A549 (cell line): ENCODE results near the gene TBC1D20. TPM values are rescaled to one million over a fixed set of nuclear protein-coding genes. Genes with fewer than 3 reads are reported as not detected.
A peak's percentile ranks its signal among the peaks of the same experiment; 100 is the strongest.

Source experiments
- ATAC-seq, 2 experiments: fragments of 200-7000 bp in 1 of 2; fragments of >200 bp in 1 of 2; cut with Nextera tagmentation in 1 of 2; cut with Tn5 transposase in 1 of 2; 3 replicates each; pipeline versions ENCODE4 v1.8.0 to v1.9.1; 2018 to 2020; ENCODE audit warnings: mild to moderate bottlenecking in 1 of 2, moderate library complexity in 1 of 2
- CTCF ChIA-PET: fragments of 300-600 bp; sonication (Branson Sonifier 250); formaldehyde crosslinking; extraction: SDS; loops from one replicate; lab custom pipeline; 2021; ENCODE audit warnings: antibody characterized with exemption, inconsistent platforms; lab: Yijun Ruan, JAX
- POLR2A ChIA-PET: fragments of 350-600 bp; formaldehyde crosslinking; extraction: SDS; loops from one replicate; lab custom pipeline; 2021; ENCODE audit warnings: antibody characterized with exemption, inconsistent platforms; lab: Yijun Ruan, JAX
- DNase-seq, 2 experiments: peaks; one replicate each; pipeline versions ENCODE4 v3.0.0 to v3.0.0-alpha.2; 2011 to 2016; ENCODE audit warnings: low read depth in 1 of 2, low spot score in 1 of 2
- FAIRE-seq: peaks from 2 replicates; lab custom pipeline; 2011; peaks lifted over from hg19 to GRCh38; lab: Jason Lieb, UNC
- H3K27ac ChIP-seq, 2 experiments: fragments of >200 bp; sonication (Bioruptor Twin); formaldehyde crosslinking; 3 replicates each; pipeline ENCODE4 v1.5.1; 2016 to 2017
- H3K4me1 ChIP-seq: fragments of >200 bp; sonication (Bioruptor Twin); formaldehyde crosslinking; 3 replicates; pipeline ENCODE4 v1.6.1; 2016
- H3K4me2 ChIP-seq: fragments of >200 bp; sonication (Bioruptor Twin); formaldehyde crosslinking; 3 replicates; pipeline ENCODE4 v1.6.1; 2016
- H3K4me3 ChIP-seq: fragments of >200 bp; sonication (Bioruptor Twin); formaldehyde crosslinking; 3 replicates; pipeline ENCODE4 v1.5.1; 2016
- H3K9me3 ChIP-seq: fragments of >200 bp; sonication (Bioruptor Twin); formaldehyde crosslinking; 3 replicates; pipeline ENCODE4 v1.6.1; 2016
- CEBPB ChIP-seq, 2 experiments: fragments of >200 bp in 1 of 2; sonication (Bioruptor Twin) in 1 of 2; formaldehyde crosslinking in 1 of 2; IDR thresholded peaks; 2 replicates each; pipeline ENCODE4 v1.6.1; 2012 to 2016
- E2F6 ChIP-seq: IDR thresholded peaks from 2 replicates; pipeline ENCODE4 v1.6.1; 2012; ENCODE audit warnings: low read depth, borderline replicate concordance
- EHF ChIP-seq: fragments of 250-450 bp; sonication (Bioruptor Pico); IDR thresholded peaks from 2 replicates; pipeline ENCODE4 v1.5.0; 2020; ENCODE audit warnings: mild to moderate bottlenecking
- ESRRA ChIP-seq: fragments of 150-350 bp; IDR thresholded peaks from 2 replicates; pipeline ENCODE4 v1.6.1; 2014; ENCODE audit warnings: mild to moderate bottlenecking, low read length, borderline replicate concordance
- FOXS1 ChIP-seq: fragments of 250-450 bp; sonication (Bioruptor Pico); IDR thresholded peaks from 2 replicates; pipeline ENCODE4 v1.5.0; 2020; ENCODE audit warnings: mild to moderate bottlenecking, moderate library complexity
- GATA3 ChIP-seq: IDR thresholded peaks from 2 replicates; pipeline ENCODE4 v1.6.1; 2012; ENCODE audit warnings: borderline replicate concordance
- HDAC2 ChIP-seq: fragments of 200-600 bp; sonication (generic); IDR thresholded peaks from 2 replicates; pipeline ENCODE4 v1.6.1; 2016
- JUNB ChIP-seq: fragments of >200 bp; sonication (Bioruptor Twin); formaldehyde crosslinking; IDR thresholded peaks from 2 replicates; pipeline ENCODE4 v1.6.1; 2016
- MAFK ChIP-seq: fragments of 450-650 bp; IDR thresholded peaks from 2 replicates; pipeline ENCODE4 v1.6.1; 2014; ENCODE audit not compliant: partially characterized antibody
- MAX ChIP-seq: IDR thresholded peaks from 2 replicates; pipeline ENCODE4 v1.6.1; 2012
- NR3C1 ChIP-seq: fragments of >200 bp; sonication (Bioruptor Twin); formaldehyde crosslinking; IDR thresholded peaks from 3 replicates; pipeline ENCODE4 v1.6.1; 2017
- PHF8 ChIP-seq: fragments of 200-600 bp; sonication (generic); IDR thresholded peaks from 2 replicates; pipeline ENCODE4 v1.6.1; 2016; ENCODE audit warnings: low read depth, mild to moderate bottlenecking, antibody characterized with exemption, moderate library complexity, borderline replicate concordance
- POLR2A ChIP-seq: IDR thresholded peaks from 2 replicates; pipeline ENCODE4 v1.6.1; 2012; ENCODE audit warnings: mild to moderate bottlenecking, low read length
- RAD21 ChIP-seq, 2 experiments: fragments of >200 bp in 1 of 2; sonication (Bioruptor Twin) in 1 of 2; formaldehyde crosslinking in 1 of 2; IDR thresholded peaks in 1 of 2; conservative IDR thresholded peaks in 1 of 2; 2 replicates in 1 of 2; 3 replicates in 1 of 2; pipeline ENCODE4 v1.6.1; 2012 to 2018; ENCODE audit warnings: inconsistent platforms in 1 of 2
- SMC3 ChIP-seq: fragments of >200 bp; sonication (Bioruptor Twin); formaldehyde crosslinking; IDR thresholded peaks from 3 replicates; pipeline ENCODE4 v1.6.1; 2018; ENCODE audit warnings: inconsistent platforms
- TFCP2L1 ChIP-seq: fragments of 250-450 bp; sonication (Bioruptor Pico); IDR thresholded peaks from 2 replicates; pipeline ENCODE4 v1.5.0; 2021; ENCODE audit warnings: mild to moderate bottlenecking
- TP53 ChIP-seq: fragments of 250-450 bp; sonication (Bioruptor Pico); IDR thresholded peaks from 2 replicates; pipeline ENCODE4 v1.5.0; 2021; ENCODE audit warnings: mild to moderate bottlenecking, moderate library complexity
- ZNF302 ChIP-seq: fragments of 250-450 bp; sonication (Bioruptor Pico); IDR thresholded peaks from 2 replicates; pipeline ENCODE4 v1.9.0; 2021; ENCODE audit warnings: inconsistent platforms, mild to moderate bottlenecking, moderate library complexity
- WGBS: methylation state at CpG from one replicate; pipeline ENCODE4 v1.1.6; 2017; ENCODE audit errors: missing lambda C conversion rate; 5-methylcytosine and 5-hydroxymethylcytosine counted together
- polyA plus RNA-seq, 4 experiments: library from polyadenylated mRNA; depleted of rRNA in 3 of 4; stranded (reverse); fragments of >200 nt; fragmentation: RNase III in 1 of 4; extraction: RNeasy Plus Mini Kit Qiagen cat#74134 plus additional on column Dnase treatment in 1 of 4; gene quantifications; 2 replicates in 3 of 4; 3 replicates in 1 of 4; pipeline ENCODE4 v1.2.3, GENCODE V29; 2011 to 2017
- TF ChIP-seq, protein P1 (sequence below): fragments of 200-600 bp; sonication (generic); IDR thresholded peaks from 2 replicates; pipeline ENCODE4 v1.6.1; 2016; ENCODE audit warnings: antibody characterized with exemption, mild to moderate bottlenecking, moderate library complexity

TBC1D20 gene
- polyA plus RNA-seq, 2 of the 4 experiments (the other 2 are of a cell fraction) = 28.0 to 43.4 TPM

- no peak for TF ChIP-seq TFCP2L1 (CRISPR knock-in tag)
- no peak for TF ChIP-seq JUNB
- no peak for TF ChIP-seq NR3C1
- no peak for TF ChIP-seq TP53 (CRISPR knock-in tag)
- no peak for TF ChIP-seq POLR2A
- TF ChIP-seq RAD21 (conservative IDR thresholded peaks at IDR 0.05 in 1 of 2, IDR thresholded peaks at IDR 0.05 in 1 of 2) = no peak
- TF ChIP-seq, all 56 proteins: peak for 0
These were observed 10.0 kb upstream of the TBC1D20 start (continued) for GRCh38 chr20:472137-472846.

- no peak for TF ChIP-seq ZNF302 (CRISPR knock-in tag)
- TF ChIP-seq TFCP2L1 (CRISPR knock-in tag) = no peak
- no peak for TF ChIP-seq FOXS1 (CRISPR knock-in tag)
- TF ChIP-seq SMC3 = no peak
- TF ChIP-seq JUNB = no peak
- WGBS = 68% methylated on average over 8 of the region's 8 CpGs
- H3K27ac ChIP-seq = no peak overlapping the region
- H3K9me3 ChIP-seq = peaks cover 5% of the 10 kb centered on the region; the same call in 2 of the 3 replicates
- ATAC-seq = no peak
- no peak for DNase-seq
- ChIA-PET POLR2A (no interaction called here), CTCF (interaction anchor here (0.9 to 4.8 kb wide), 7 partner anchors 9 to 125 kb away, joined by 3 to 18 read pairs (median 4); no protein-coding TSS in a partner anchor)
- FAIRE-seq = no peak
- H3K4me1 ChIP-seq = no peaks in the 10 kb centered on the region
- H3K4me2 ChIP-seq = no peak overlapping the region
- no peak overlapping the region for H3K4me3 ChIP-seq
These were observed 7.6 kb upstream of the TBC1D20 start for GRCh38 chr20:469746-470490.

- FAIRE-seq = no peak
- CTCF ChIA-PET = interaction anchor here (2.1 to 5.6 kb wide), 4 partner anchors 9 to 114 kb away, joined by 7 to 40 read pairs (median 11); no protein-coding TSS in a partner anchor
- no peak for DNase-seq
- POLR2A ChIA-PET = no interaction called here
- TF ChIP-seq HDAC2 = no peak
- TF ChIP-seq NR3C1 = no peak
- no peak for TF ChIP-seq ESRRA
- no peak for TF ChIP-seq FOXS1 (CRISPR knock-in tag)
- TF ChIP-seq, protein P1, sequence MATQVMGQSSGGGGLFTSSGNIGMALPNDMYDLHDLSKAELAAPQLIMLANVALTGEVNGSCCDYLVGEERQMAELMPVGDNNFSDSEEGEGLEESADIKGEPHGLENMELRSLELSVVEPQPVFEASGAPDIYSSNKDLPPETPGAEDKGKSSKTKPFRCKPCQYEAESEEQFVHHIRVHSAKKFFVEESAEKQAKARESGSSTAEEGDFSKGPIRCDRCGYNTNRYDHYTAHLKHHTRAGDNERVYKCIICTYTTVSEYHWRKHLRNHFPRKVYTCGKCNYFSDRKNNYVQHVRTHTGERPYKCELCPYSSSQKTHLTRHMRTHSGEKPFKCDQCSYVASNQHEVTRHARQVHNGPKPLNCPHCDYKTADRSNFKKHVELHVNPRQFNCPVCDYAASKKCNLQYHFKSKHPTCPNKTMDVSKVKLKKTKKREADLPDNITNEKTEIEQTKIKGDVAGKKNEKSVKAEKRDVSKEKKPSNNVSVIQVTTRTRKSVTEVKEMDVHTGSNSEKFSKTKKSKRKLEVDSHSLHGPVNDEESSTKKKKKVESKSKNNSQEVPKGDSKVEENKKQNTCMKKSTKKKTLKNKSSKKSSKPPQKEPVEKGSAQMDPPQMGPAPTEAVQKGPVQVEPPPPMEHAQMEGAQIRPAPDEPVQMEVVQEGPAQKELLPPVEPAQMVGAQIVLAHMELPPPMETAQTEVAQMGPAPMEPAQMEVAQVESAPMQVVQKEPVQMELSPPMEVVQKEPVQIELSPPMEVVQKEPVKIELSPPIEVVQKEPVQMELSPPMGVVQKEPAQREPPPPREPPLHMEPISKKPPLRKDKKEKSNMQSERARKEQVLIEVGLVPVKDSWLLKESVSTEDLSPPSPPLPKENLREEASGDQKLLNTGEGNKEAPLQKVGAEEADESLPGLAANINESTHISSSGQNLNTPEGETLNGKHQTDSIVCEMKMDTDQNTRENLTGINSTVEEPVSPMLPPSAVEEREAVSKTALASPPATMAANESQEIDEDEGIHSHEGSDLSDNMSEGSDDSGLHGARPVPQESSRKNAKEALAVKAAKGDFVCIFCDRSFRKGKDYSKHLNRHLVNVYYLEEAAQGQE = no peak
- no peak overlapping the region for H3K4me2 ChIP-seq
- H3K9me3 ChIP-seq = peaks cover 5% of the 10 kb centered on the region; the same call in 2 of the 3 replicates
- H3K4me3 ChIP-seq = no peak overlapping the region
- H3K4me1 ChIP-seq = peaks cover 5% of the 10 kb centered on the region; the same call in 2 of the 3 replicates
- WGBS = 67% methylated on average over 7 of the region's 7 CpGs
- no peak for ATAC-seq
- H3K27ac ChIP-seq = no peak overlapping the region
These were observed 5.4 kb upstream of the TBC1D20 start for GRCh38 chr20:467755-468154.

DNA sequence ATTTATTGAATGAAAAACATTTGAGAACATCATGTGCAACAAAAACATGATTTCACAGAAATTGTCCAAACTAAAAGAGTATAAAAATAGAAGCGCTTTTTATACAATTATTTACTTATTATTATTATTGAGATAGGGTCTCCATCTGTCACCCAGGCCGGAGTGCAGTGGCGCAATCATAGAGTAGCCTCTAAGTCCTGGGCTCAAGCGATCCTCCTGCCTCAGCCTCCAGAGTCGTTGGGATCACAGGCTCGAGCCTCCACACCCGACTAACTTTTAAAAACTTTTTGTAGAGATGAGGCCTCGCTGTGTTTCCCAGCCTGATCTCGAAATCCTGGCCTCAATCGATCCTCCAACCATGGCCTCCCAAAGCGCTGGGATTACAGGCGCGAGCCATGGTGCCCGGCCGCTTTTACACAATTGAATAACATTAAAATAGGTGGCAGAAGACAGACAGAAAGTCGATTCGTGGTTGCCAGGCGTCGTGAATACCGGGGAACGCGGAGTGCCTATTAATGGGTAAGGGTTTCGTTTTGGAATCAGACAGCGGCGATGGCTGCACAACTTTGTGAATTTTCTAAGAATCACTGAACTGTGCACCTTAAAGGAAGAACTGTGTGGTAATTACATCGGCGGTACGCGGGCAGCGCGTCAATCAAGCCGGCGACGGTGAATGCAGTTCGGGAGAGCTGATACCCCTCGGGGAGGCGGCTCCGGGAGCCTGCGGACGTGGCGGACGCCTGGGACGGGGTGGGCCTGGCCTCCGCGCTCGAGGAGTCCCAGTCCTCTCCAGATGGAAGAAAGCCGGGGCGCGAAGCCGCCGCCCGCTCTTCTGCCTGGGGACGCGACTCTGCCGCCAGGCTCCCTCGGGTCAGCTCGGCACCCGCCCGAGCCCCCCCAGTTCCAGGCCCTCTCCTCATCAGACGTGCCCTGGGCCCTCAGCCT, 807 bp downstream of the TBC1D20 start:
- peak overlapping the region; percentile 78 for H3K4me2 ChIP-seq
- 10% methylated on average over 48 of the region's 60 CpGs for WGBS
- H3K4me3 ChIP-seq = peak overlapping the region; percentile 82
- ChIA-PET POLR2A (interaction anchor here (0.6 to 1.8 kb wide), 8 partner anchors 15 to 114 kb away, joined by 3 to 13 read pairs (median 4); partner anchors contain the start of gene CSNK2A1), CTCF (interaction anchor here (0.8 to 3.8 kb wide), 13 partner anchors 10 to 189 kb away, joined by 3 to 22 read pairs (median 5); partner anchors contain the start of gene NRSN2)
- peaks cover 25% of the 10 kb centered on the region for H3K4me1 ChIP-seq
- TF ChIP-seq GATA3 = 0 out of 2 replicates have a peak, but pooled peaks have one; percentile 6
- peak; percentile 4; the same call in 1 of the 2 replicates for TF ChIP-seq E2F6
- TF ChIP-seq PHF8 = 0 out of 2 replicates have a peak, but pooled peaks have one; percentile 44
- TF ChIP-seq EHF (CRISPR knock-in tag) = no peak
- TF ChIP-seq MAX = 0 out of 2 replicates have a peak, but pooled peaks have one; percentile 27
- 0 out of 3 replicates have a peak, but pooled peaks have one; percentile 3 for TF ChIP-seq SMC3
- TF ChIP-seq MAFK = no peak
- peak in 1 of 2 experiments; percentile 55; a peak in 2 of 4 replicates for TF ChIP-seq CEBPB (IDR thresholded peaks at IDR 0.05)
- FAIRE-seq = no peak
- ATAC-seq = peak; percentile 75 to 80
- peak overlapping the region; percentile 91 to 92 for H3K27ac ChIP-seq
- H3K9me3 ChIP-seq = no peaks in the 10 kb centered on the region
- peak; percentile 57 to 76 for DNase-seq
